ENCODE measurements around the gene PNLIPRP3. TPM values are rescaled to one million over a fixed set of nuclear protein-coding genes. Genes with fewer than 3 reads are reported as not detected.

The PNLIPRP3 gene
- total and polyA plus RNA-seq, 2 donors (not counting 1 experiment from before 2014, with no cell fraction given): not detected

DNA sequence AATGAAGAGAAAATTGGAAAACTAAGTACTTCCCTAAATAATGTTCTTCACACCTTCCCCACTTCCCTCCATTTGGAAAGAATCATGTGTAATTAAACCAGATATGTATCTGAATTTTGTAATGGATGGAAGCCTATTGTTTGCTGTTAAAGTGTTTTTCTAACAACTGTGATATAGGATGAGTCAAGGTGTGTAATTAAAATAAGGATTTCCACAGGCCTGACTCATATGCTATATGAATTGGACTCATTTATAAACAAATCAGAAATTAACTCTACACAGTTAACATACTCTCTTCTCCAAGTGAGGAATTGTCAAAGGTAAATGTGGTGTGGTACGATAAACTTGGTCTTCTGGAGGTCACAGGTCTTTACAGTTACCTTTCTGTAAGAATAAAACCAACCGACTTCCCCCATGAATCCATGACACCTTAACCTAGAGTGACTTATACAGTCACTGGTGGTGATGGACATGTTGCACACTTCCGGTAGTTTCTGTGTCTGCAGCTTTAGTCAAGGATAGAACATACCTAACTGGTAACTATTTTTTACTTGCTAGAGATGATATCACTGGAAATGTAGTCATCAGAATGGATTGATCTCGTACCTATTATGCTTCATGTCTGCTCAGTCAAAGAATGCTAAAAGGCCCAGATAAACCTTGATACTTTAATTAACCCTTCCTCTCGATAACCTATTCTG is 12.8 kb downstream of the PNLIPRP3 start:
- H3K27me3 Mint-ChIP-seq: no peaks in the 10 kb centered on the region
- no peak overlapping the region for H2AFZ ChIP-seq (ENCODE audit: insufficient read depth, low read depth, low read length, poor library complexity, severe bottlenecking)
- H3K4me3 ChIP-seq (ENCODE audit: control extremely low read depth in 1 of 5, extremely low read depth in 1 of 5, insufficient read depth in 1 of 5, low read depth in 2 of 5, low read length in 4 of 5): no peak overlapping the region
- H4K20me1 ChIP-seq (ENCODE audit: control insufficient read depth, insufficient read depth, low read length, poor library complexity, severe bottlenecking): no peaks in the 10 kb centered on the region
- H3K27ac Mint-ChIP-seq: no peak overlapping the region
- ChIA-PET POLR2A (no interaction called here), CTCF (no interaction called here)
- DNase-seq (no peak), ATAC-seq (ENCODE audit: low read depth) (no peak)
- H3K4me1 Mint-ChIP-seq: no peaks in the 10 kb centered on the region
- H3K9me3 Mint-ChIP-seq (ENCODE audit: insufficient read depth): peaks cover under 1% of the 10 kb centered on the region
- no peak overlapping the region for H3K27ac ChIP-seq (ENCODE audit: low read length in 2 of 2)
- no peaks in the 10 kb centered on the region for H3K36me3 ChIP-seq (replicated peaks in 1 of 2; ENCODE audit: control extremely low read depth in 1 of 2, control insufficient read depth in 1 of 2, extremely low read depth in 1 of 2, insufficient read depth in 2 of 2, low read length in 1 of 2)
- H3K4me3 Mint-ChIP-seq: no peak overlapping the region
- intact Hi-C loops (cut with micrococcal nuclease): no loop called here
- H3K9ac ChIP-seq (ENCODE audit: low read length): no peak overlapping the region
- H3K4me1 ChIP-seq (ENCODE audit: control insufficient read depth in 2 of 2, insufficient read depth in 2 of 2, low read length in 2 of 2): no peaks in the 10 kb centered on the region
- TF ChIP-seq EZH2 (IDR thresholded peaks at IDR 0.05; ENCODE audit: borderline replicate concordance, insufficient read depth, low read depth, low read length, poor library complexity, severe bottlenecking): no peak
- TF ChIP-seq, protein P1, sequence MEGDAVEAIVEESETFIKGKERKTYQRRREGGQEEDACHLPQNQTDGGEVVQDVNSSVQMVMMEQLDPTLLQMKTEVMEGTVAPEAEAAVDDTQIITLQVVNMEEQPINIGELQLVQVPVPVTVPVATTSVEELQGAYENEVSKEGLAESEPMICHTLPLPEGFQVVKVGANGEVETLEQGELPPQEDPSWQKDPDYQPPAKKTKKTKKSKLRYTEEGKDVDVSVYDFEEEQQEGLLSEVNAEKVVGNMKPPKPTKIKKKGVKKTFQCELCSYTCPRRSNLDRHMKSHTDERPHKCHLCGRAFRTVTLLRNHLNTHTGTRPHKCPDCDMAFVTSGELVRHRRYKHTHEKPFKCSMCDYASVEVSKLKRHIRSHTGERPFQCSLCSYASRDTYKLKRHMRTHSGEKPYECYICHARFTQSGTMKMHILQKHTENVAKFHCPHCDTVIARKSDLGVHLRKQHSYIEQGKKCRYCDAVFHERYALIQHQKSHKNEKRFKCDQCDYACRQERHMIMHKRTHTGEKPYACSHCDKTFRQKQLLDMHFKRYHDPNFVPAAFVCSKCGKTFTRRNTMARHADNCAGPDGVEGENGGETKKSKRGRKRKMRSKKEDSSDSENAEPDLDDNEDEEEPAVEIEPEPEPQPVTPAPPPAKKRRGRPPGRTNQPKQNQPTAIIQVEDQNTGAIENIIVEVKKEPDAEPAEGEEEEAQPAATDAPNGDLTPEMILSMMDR (IDR thresholded peaks at IDR 0.05): no peak
- WGBS (ENCODE audit: insufficient coverage): 100% methylated on average over 1 of the region's 5 CpGs
- H3K4me2 ChIP-seq (replicated peaks; ENCODE audit: low read depth, low read length, poor library complexity, severe bottlenecking): no peak overlapping the region
- H3K27me3 ChIP-seq (replicated peaks in 1 of 4; ENCODE audit: control extremely low read depth in 1 of 4, control insufficient read depth in 3 of 4, insufficient read depth in 4 of 4, low read length in 3 of 4): no peaks in the 10 kb centered on the region
- no peaks in the 10 kb centered on the region for H3K79me2 ChIP-seq (ENCODE audit: control insufficient read depth, insufficient read depth, low read length)
- no peaks in the 10 kb centered on the region for H3K9me3 ChIP-seq (ENCODE audit: control extremely low read depth in 1 of 3, control insufficient read depth in 2 of 3, insufficient read depth in 1 of 3, low read length in 2 of 3)

DNA sequence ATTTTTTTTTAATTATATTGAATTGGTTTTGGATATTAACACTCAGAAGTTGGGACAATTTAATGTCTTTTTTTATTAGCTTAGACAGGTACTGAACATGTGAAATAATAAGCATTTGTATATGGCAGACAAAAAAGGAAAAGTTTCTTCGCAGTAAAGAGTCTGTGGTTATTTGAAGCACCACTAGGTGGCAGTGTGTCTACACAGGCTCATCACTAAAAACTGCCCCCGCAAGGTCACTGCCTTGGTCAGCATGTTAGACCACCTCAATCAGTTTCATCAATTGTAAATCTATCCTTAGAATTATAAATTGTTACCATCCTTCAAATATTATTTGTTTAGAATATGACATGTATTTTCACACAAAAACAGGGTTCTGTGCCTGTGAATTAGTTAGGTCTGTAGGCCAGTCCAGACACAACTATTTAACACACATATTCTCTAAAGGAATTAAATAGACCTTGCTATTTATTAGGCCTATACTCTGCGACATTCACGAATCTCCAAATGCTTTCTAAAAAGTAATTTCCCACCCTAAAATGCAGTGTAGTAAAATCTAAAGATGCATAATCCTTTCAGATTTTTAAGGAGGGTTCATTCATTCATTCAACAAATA is 17.0 kb downstream of the PNLIPRP3 start:
- Histone ChIP-seq H3K4me2 (replicated peaks; ENCODE audit: low read depth, low read length, poor library complexity, severe bottlenecking) (no peak overlapping the region), H3K27me3 (replicated peaks in 1 of 4; ENCODE audit: control extremely low read depth in 1 of 4, control insufficient read depth in 3 of 4, insufficient read depth in 4 of 4, low read length in 3 of 4) (no peaks in the 10 kb centered on the region), H2AFZ (ENCODE audit: insufficient read depth, low read depth, low read length, poor library complexity, severe bottlenecking) (no peak overlapping the region), H3K4me1 (ENCODE audit: control insufficient read depth in 2 of 2, insufficient read depth in 2 of 2, low read length in 2 of 2) (no peaks in the 10 kb centered on the region), H4K20me1 (ENCODE audit: control insufficient read depth, insufficient read depth, low read length, poor library complexity, severe bottlenecking) (no peaks in the 10 kb centered on the region), H3K79me2 (ENCODE audit: control insufficient read depth, insufficient read depth, low read length) (no peaks in the 10 kb centered on the region), H3K27ac (ENCODE audit: low read length in 2 of 2) (no peak overlapping the region), H3K9ac (ENCODE audit: low read length) (no peak overlapping the region), H3K4me3 (ENCODE audit: control extremely low read depth in 1 of 5, extremely low read depth in 1 of 5, insufficient read depth in 1 of 5, low read depth in 2 of 5, low read length in 4 of 5) (no peak overlapping the region), H3K9me3 (ENCODE audit: control extremely low read depth in 1 of 3, control insufficient read depth in 2 of 3, insufficient read depth in 1 of 3, low read length in 2 of 3) (no peaks in the 10 kb centered on the region), H3K36me3 (replicated peaks in 1 of 2; ENCODE audit: control extremely low read depth in 1 of 2, control insufficient read depth in 1 of 2, extremely low read depth in 1 of 2, insufficient read depth in 2 of 2, low read length in 1 of 2) (no peaks in the 10 kb centered on the region)
- ATAC-seq (ENCODE audit: low read depth): no peak
- no peak overlapping the region for H3K4me3 Mint-ChIP-seq
- no peaks in the 10 kb centered on the region for H3K4me1 Mint-ChIP-seq
- ChIA-PET POLR2A (no interaction called here), CTCF (no interaction called here)
- H3K27me3 Mint-ChIP-seq: no peaks in the 10 kb centered on the region
- WGBS (ENCODE audit: insufficient coverage): no CpG with 5 or more reads among the region's 4 CpGs
- TF ChIP-seq EZH2 (IDR thresholded peaks at IDR 0.05; ENCODE audit: borderline replicate concordance, insufficient read depth, low read depth, low read length, poor library complexity, severe bottlenecking): no peak
- TF ChIP-seq, protein P1 (IDR thresholded peaks at IDR 0.05): peak; percentile 79
- intact Hi-C loops (cut with micrococcal nuclease): no loop called here
- H3K27ac Mint-ChIP-seq: no peak overlapping the region
- no peaks in the 10 kb centered on the region for H3K9me3 Mint-ChIP-seq (ENCODE audit: insufficient read depth)
- DNase-seq: peak; percentile 10
